SK-N-SH treated with all-trans-retinoic acid at 6 μM for 48 hours (cell line): ENCODE measurements around the gene MFNG.

Source experiments
- ATAC-seq: fragments of 200-7000 bp; cut with Tn5 transposase; 3 replicates; pipeline ENCODE4 v1.9.1; 2020; ENCODE audit warnings: mild to moderate bottlenecking, moderate library complexity
- ARNTL ChIP-seq: fragments of 450-650 bp; formaldehyde crosslinking; IDR thresholded peaks from 2 replicates; pipeline ENCODE4 v1.5.0; 2020; ENCODE audit warnings: low read depth, mild to moderate bottlenecking, moderate library complexity, borderline replicate concordance
- BACH2 ChIP-seq: fragments of 250-450 bp; sonication (Bioruptor Pico); IDR thresholded peaks from 2 replicates; pipeline ENCODE4 v1.9.0; 2021; ENCODE audit warnings: mild to moderate bottlenecking, borderline replicate concordance
- CREB5 ChIP-seq: fragments of 250-450 bp; sonication (Bioruptor Pico); IDR thresholded peaks from 2 replicates; pipeline ENCODE4 v1.5.1; 2020; ENCODE audit warnings: low read depth, mild to moderate bottlenecking, moderate library complexity
- CSDC2 ChIP-seq: fragments of 250-450 bp; sonication (Bioruptor Pico); IDR thresholded peaks from 2 replicates; pipeline ENCODE4 v1.5.0; 2020; ENCODE audit warnings: mild to moderate bottlenecking, moderate library complexity
- CSRNP3 ChIP-seq: fragments of 250-450 bp; sonication (Bioruptor Pico); IDR thresholded peaks from 2 replicates; pipeline ENCODE4 v1.5.1; 2021; ENCODE audit warnings: mild to moderate bottlenecking, moderate library complexity
- ESRRG ChIP-seq: fragments of 250-450 bp; sonication (Bioruptor Pico); IDR thresholded peaks from 2 replicates; pipeline ENCODE4 v1.6.1; 2021; ENCODE audit warnings: mild to moderate bottlenecking
- GLIS3 ChIP-seq: fragments of 250-450 bp; sonication (Bioruptor Pico); IDR thresholded peaks from 2 replicates; pipeline ENCODE4 v1.5.0; 2020; ENCODE audit warnings: mild to moderate bottlenecking, moderate library complexity
- ISL1 ChIP-seq: fragments of 250-450 bp; sonication (Bioruptor Pico); IDR thresholded peaks from 2 replicates; pipeline ENCODE4 v2.1.2; 2022; ENCODE audit warnings: mild to moderate bottlenecking, moderate library complexity
- OSR1 ChIP-seq: fragments of 250-450 bp; sonication (Bioruptor Pico); IDR thresholded peaks from 2 replicates; pipeline ENCODE4 v1.8.0; 2022; ENCODE audit warnings: moderate library complexity, mild to moderate bottlenecking, inconsistent platforms
- PATZ1 ChIP-seq: fragments of 250-450 bp; sonication (Bioruptor Pico); IDR thresholded peaks from 2 replicates; pipeline ENCODE4 v1.8.0; 2020; ENCODE audit warnings: mild to moderate bottlenecking, moderate library complexity, borderline replicate concordance
- POU6F1 ChIP-seq: fragments of 250-450 bp; sonication (Bioruptor Pico); IDR thresholded peaks from 2 replicates; pipeline ENCODE4 v1.8.0; 2021; ENCODE audit warnings: low read depth, mild to moderate bottlenecking, moderate library complexity, borderline replicate concordance
- PPARA ChIP-seq: fragments of 250-450 bp; sonication (Bioruptor Pico); IDR thresholded peaks from 2 replicates; pipeline ENCODE4 v1.5.0; 2020; ENCODE audit warnings: mild to moderate bottlenecking, borderline replicate concordance
- RARB ChIP-seq: fragments of 250-450 bp; sonication (Bioruptor Pico); IDR thresholded peaks from 2 replicates; pipeline ENCODE4 v1.8.0; 2021; ENCODE audit warnings: mild to moderate bottlenecking, moderate library complexity
- SNAI2 ChIP-seq: fragments of 250-450 bp; sonication (Bioruptor Pico); IDR thresholded peaks from 2 replicates; pipeline ENCODE4 v1.5.0; 2020; ENCODE audit warnings: mild to moderate bottlenecking, moderate library complexity
- TCF4 ChIP-seq: fragments of 250-450 bp; sonication (Bioruptor Pico); IDR thresholded peaks from 2 replicates; pipeline ENCODE4 v1.8.0; 2021; ENCODE audit warnings: mild to moderate bottlenecking, moderate library complexity, borderline replicate concordance
- TOX ChIP-seq: fragments of 250-450 bp; sonication (Bioruptor Pico); IDR thresholded peaks from 2 replicates; pipeline ENCODE4 v1.8.0; 2021; ENCODE audit warnings: mild to moderate bottlenecking, moderate library complexity, borderline replicate concordance
- TSHZ2 ChIP-seq: fragments of 250-450 bp; sonication (Bioruptor Pico); IDR thresholded peaks from 2 replicates; pipeline ENCODE4 v1.5.0; 2020; ENCODE audit warnings: mild to moderate bottlenecking, moderate library complexity
- ZC3H10 ChIP-seq: fragments of 250-450 bp; sonication (Bioruptor Pico); IDR thresholded peaks from 2 replicates; pipeline ENCODE4 v1.5.1; 2021; ENCODE audit warnings: mild to moderate bottlenecking, moderate library complexity
- ZFP3 ChIP-seq: fragments of 250-450 bp; sonication (Bioruptor Pico); IDR thresholded peaks from 2 replicates; pipeline ENCODE4 v1.5.0; 2020; ENCODE audit warnings: mild to moderate bottlenecking, moderate library complexity
- ZFP30 ChIP-seq: fragments of 450-650 bp; formaldehyde crosslinking; IDR thresholded peaks from 2 replicates; pipeline ENCODE4 v1.5.0; 2022; ENCODE audit warnings: mild to moderate bottlenecking, moderate library complexity
- ZNF565 ChIP-seq: fragments of 450-650 bp; formaldehyde crosslinking; conservative IDR thresholded peaks from 2 replicates; pipeline ENCODE4 v1.5.0; 2020; ENCODE audit warnings: low read depth, mild to moderate bottlenecking, moderate library complexity
- ZNF70 ChIP-seq: fragments of 450-650 bp; formaldehyde crosslinking; IDR thresholded peaks from 2 replicates; pipeline ENCODE4 v1.5.0; 2020; ENCODE audit warnings: mild to moderate bottlenecking, moderate library complexity

Gene MFNG

GRCh38 chr22:37425800-37426705 is 60.1 kb downstream of the MFNG start (continued):
- TF ChIP-seq GLIS3 (CRISPR knock-in tag) (no peak), ZC3H10 (CRISPR knock-in tag) (no peak)

GRCh38 chr22:37425369-37425768 is 60.8 kb downstream of the MFNG start:
- no peak for ATAC-seq
- TF ChIP-seq ZFP3 (CRISPR knock-in tag) (no peak), POU6F1 (no peak), CREB5 (CRISPR knock-in tag) (no peak), ZNF565 (CRISPR knock-in tag) (no peak), ESRRG (CRISPR knock-in tag) (no peak), PATZ1 (CRISPR knock-in tag) (no peak), CSDC2 (CRISPR knock-in tag) (no peak), ZNF70 (no peak), TSHZ2 (no peak), ZC3H10 (CRISPR knock-in tag) (no peak), ISL1 (CRISPR knock-in tag) (no peak), RARB (CRISPR knock-in tag) (no peak), CSRNP3 (CRISPR knock-in tag) (no peak), TOX (no peak), GLIS3 (CRISPR knock-in tag) (no peak), PPARA (CRISPR knock-in tag) (no peak), TCF4 (CRISPR knock-in tag) (no peak), ZFP30 (CRISPR knock-in tag) (no peak), ARNTL (no peak)

GRCh38 chr22:37423283-37423682 is 62.9 kb downstream of the MFNG start:
- no peak for TF ChIP-seq ARNTL
- TF ChIP-seq POU6F1 = no peak
- TF ChIP-seq ZC3H10 (CRISPR knock-in tag) = no peak
- no peak for TF ChIP-seq ZFP30 (CRISPR knock-in tag)
- no peak for TF ChIP-seq PPARA (CRISPR knock-in tag)
- no peak for TF ChIP-seq OSR1 (CRISPR knock-in tag)
- TF ChIP-seq TOX = no peak
- TF ChIP-seq ISL1 (CRISPR knock-in tag) = no peak
- TF ChIP-seq BACH2 (CRISPR knock-in tag) = no peak
- TF ChIP-seq TSHZ2 = no peak
- no peak for TF ChIP-seq RARB (CRISPR knock-in tag)
- no peak for TF ChIP-seq GLIS3 (CRISPR knock-in tag)
- TF ChIP-seq SNAI2 (CRISPR knock-in tag) = no peak
- ATAC-seq = no peak
